Progenitor cell of endocrine pancreas (in vitro differentiated cells): ENCODE results near the gene MAPK12. TPM values are rescaled to one million over a fixed set of nuclear protein-coding genes. Genes with fewer than 3 reads are reported as not detected.
A peak's percentile ranks its signal among the peaks of the same experiment; 100 is the strongest.

ENCODE experiments used
- DNase-seq: peaks from one replicate; pipeline ENCODE4 v3.0.0; 2021; ENCODE audit warnings: low spot score; ENCODE audit not compliant: unreplicated experiment
- H3K27ac Mint-ChIP-seq: 2 replicates; pipeline ENCODE4 v1.8.0; 2021; ENCODE audit warnings: mild to moderate bottlenecking, moderate library complexity, mixed read lengths
- H3K27me3 Mint-ChIP-seq: 2 replicates; pipeline ENCODE4 v1.8.0; 2021; ENCODE audit warnings: mixed read lengths
- H3K36me3 Mint-ChIP-seq: 2 replicates; pipeline ENCODE4 v1.8.0; 2022; ENCODE audit warnings: mixed read lengths; ENCODE audit not compliant: insufficient read depth
- H3K4me1 Mint-ChIP-seq: 2 replicates; pipeline ENCODE4 v1.8.0; 2021; ENCODE audit warnings: low read depth, mixed read lengths
- H3K4me3 Mint-ChIP-seq: 2 replicates; pipeline ENCODE4 v1.8.0; 2021; ENCODE audit warnings: low read depth, mild to moderate bottlenecking, moderate library complexity, mixed read lengths
- H3K9me3 Mint-ChIP-seq: 2 replicates; pipeline ENCODE4 v1.8.0; 2021; ENCODE audit warnings: low read depth, mixed read lengths
- total RNA-seq: library from RNA; stranded (reverse); gene quantifications from 2 replicates; pipeline ENCODE4 v1.2.1, GENCODE V29; 2021
- TF ChIP-seq, protein P1 (sequence below): fragments of 200-600 bp; sonication (generic); IDR thresholded peaks from one replicate; pipeline ENCODE4 v1.5.0; 2021; ENCODE audit warnings: antibody characterized with exemption, mild to moderate bottlenecking; ENCODE audit not compliant: unreplicated experiment

Gene MAPK12
- total RNA-seq, 1 donor from 2014 or later, result 53.7 TPM

DNA sequence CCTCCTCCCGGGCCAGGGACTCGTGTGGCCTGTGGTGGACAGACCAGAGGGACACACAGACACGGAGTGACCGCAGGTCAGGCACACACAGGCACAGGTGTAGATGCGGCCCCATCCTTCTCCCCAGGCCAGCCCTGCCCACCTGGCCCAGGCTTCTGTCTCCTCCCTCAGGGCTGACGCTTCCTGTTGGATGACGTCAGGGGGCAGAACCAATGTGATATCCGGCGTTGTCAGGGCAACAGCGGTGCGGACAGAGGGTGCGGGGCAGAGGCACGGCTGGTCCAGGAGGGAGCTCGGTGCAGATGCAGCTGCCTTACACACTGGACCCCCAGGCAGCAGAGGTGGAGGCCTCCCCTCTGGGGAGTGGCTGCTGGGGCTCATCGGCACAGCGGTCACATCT lies 13.7 kb downstream of the MAPK12 start:
- Mint-ChIP-seq H3K27ac (peak overlapping the region; percentile 71), H3K36me3 (peaks cover 3% of the 10 kb centered on the region), H3K4me1 (peaks cover 18% of the 10 kb centered on the region), H3K27me3 (no peaks in the 10 kb centered on the region), H3K9me3 (no peaks in the 10 kb centered on the region), H3K4me3 (peak overlapping the region; percentile 53)
- no peak for DNase-seq
- TF ChIP-seq, protein P1, sequence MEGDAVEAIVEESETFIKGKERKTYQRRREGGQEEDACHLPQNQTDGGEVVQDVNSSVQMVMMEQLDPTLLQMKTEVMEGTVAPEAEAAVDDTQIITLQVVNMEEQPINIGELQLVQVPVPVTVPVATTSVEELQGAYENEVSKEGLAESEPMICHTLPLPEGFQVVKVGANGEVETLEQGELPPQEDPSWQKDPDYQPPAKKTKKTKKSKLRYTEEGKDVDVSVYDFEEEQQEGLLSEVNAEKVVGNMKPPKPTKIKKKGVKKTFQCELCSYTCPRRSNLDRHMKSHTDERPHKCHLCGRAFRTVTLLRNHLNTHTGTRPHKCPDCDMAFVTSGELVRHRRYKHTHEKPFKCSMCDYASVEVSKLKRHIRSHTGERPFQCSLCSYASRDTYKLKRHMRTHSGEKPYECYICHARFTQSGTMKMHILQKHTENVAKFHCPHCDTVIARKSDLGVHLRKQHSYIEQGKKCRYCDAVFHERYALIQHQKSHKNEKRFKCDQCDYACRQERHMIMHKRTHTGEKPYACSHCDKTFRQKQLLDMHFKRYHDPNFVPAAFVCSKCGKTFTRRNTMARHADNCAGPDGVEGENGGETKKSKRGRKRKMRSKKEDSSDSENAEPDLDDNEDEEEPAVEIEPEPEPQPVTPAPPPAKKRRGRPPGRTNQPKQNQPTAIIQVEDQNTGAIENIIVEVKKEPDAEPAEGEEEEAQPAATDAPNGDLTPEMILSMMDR, result no peak

DNA sequence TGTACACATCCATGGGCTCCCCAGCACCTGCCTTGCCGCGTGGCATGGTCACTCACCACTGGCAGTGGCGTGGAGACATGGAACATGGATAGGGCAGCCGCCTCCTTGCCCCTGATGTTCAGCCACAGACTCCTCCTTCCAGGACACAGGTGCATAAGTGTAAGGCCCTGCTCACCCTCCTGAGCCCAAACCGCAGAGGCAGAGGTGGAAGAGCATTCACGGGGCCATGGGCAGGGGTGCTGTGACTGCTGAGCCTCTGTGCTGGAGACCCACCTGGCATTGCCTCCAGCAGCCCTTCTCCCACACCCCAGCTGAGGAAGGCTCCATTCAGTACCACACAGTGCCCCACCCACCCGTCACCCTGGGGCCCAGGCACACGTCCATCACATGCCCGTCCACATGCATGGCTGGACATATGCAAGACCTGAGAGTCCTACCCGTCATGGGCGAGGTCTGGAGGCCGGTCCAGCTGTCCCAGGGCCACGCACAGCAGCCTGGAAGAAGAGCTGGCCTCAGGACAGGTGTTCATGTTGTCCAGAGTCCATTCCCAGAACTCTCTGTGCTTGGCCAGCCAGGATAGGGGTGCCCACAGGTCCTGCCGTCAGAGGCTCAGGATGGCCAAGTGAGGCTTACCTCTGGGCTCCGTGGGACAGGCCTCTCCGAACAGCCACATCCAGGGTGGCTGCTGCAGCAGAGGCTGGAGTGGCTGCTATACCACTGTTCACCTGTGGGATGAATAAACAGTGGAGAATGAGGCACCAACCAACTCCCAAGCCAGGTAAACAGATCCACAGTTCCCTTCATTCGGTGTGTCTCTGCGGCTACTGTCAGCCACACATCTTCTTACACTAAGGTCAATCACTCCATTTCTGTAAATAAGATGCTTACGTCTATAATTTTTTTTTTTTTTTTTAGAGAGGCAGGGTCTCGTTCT lies 15.0 kb downstream of the MAPK12 start:
- Mint-ChIP-seq H3K4me1 (peaks cover 26% of the 10 kb centered on the region), H3K27ac (no peak overlapping the region), H3K27me3 (no peaks in the 10 kb centered on the region), H3K4me3 (peak overlapping the region; percentile 99), H3K9me3 (no peaks in the 10 kb centered on the region), H3K36me3 (peaks cover 3% of the 10 kb centered on the region)
- no peak for DNase-seq
- TF ChIP-seq, protein P1, result peak; percentile 35

DNA sequence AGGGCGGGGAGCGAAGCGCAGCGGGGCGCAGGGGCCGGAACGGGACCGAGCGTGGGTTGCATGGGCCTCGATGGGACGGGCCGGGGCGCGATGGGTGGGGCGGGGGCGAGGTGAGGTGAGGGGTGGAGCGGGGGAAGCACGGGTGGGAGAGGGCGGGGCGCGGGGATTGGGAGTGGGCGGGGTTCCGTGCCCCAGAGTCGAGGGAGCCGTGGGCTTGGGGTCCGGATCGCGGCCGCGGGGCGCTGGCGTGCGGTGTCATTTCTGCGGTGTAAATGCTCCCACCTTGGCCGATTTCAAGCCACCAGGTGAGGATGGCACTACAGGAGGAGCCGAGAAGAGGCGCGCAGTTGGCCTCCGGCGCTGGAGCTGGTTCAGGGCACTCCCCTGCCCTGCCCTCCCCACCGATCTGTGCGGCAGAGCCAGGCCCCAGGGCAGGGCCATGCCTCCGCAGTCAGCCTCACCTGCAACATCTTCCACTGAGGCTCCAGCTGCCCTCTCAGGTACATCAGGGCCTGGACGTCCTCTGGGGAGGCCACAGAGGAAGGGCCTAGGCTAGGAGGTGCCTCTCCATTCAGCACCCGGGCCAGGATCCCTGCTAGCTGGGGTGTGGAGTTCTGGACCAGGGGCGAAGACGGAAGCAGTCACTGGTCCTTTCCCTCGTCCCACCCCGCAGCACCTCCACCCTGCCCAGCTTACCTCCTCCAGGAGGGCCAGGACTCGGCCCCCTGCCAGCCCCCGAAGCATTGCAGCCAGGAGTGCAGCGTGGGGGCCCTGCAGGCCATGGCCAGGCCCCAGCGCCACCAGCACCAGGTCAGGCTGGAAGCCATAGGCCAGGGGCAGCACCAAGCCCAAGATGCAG lies 16.0 kb downstream of the MAPK12 start:
- no peaks in the 10 kb centered on the region for H3K27me3 Mint-ChIP-seq
- peaks cover 4% of the 10 kb centered on the region for H3K36me3 Mint-ChIP-seq
- H3K4me3 Mint-ChIP-seq, result peak overlapping the region; percentile 99
- no peaks in the 10 kb centered on the region for H3K9me3 Mint-ChIP-seq
- H3K27ac Mint-ChIP-seq, result peak overlapping the region; percentile 96
- TF ChIP-seq, protein P1, result no peak
- no peak for DNase-seq
- peaks cover 28% of the 10 kb centered on the region for H3K4me1 Mint-ChIP-seq

DNA sequence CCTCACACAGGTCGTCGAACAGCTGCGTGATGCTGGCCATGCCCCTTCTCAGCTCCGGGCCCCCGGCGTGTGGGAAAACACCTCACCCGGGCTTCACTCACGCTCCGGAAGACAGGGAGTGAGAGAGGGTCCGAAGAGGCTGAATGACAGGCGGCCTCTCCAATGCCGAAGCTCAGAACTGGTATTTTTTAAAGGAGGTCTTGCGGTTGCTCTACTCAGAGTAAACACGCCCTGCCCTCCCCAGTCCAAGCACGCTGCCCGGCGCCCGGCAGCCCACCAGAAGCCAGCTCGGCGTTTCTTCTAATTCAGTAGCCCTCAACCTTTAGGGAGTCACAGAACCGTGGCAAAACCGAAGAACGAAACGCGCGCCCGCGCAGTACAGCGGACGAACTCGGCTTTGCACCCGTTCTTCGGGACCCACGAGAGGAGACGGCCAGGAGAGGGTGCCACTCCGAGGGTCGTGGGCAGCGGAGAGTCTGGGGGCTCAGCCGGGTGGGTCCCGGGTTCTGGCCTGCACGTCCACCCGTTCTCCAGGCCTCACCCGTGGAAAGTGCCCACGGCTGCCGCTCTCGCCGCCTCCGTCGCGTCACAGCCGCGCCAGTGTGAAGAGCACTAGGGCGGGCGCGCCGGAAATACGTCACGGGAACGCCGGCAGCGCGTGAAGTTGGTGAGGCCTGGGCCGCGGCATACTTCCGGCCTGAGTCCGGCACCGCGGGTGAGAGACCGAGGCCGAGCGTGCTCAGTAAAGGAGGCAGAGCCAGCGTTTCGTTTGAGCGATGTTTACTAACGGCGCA lies 16.9 kb downstream of the MAPK12 start, which contains the start of gene TUBGCP6:
TUBGCP6 (minus strand) TSS at position 604 of the 794 bp plus-strand sequence; CDS start at position 40, 564 bp downstream.
- H3K36me3 Mint-ChIP-seq, result peaks cover 4% of the 10 kb centered on the region
- H3K9me3 Mint-ChIP-seq, result no peaks in the 10 kb centered on the region
- H3K27ac Mint-ChIP-seq, result peak within 1 kb of the TSS; percentile 96
- H3K4me1 Mint-ChIP-seq, result peaks cover 26% of the 10 kb centered on the region
- peak within 1 kb of the TSS; percentile 99 for H3K4me3 Mint-ChIP-seq
- H3K27me3 Mint-ChIP-seq, result no peaks in the 10 kb centered on the region
- DNase-seq, result peak; percentile 79
- TF ChIP-seq, protein P1, result peak; percentile 40
